Measurements from ENCODE around the gene HCK.

HCK gene

GRCh38 chr20:32052090-32052777 lies at the start of gene HCK:
Gene HCK (plus strand): TSS chr20:32052242.
- DNase-seq = no peak

GRCh38 chr20:32003325-32003724 lies 48.7 kb upstream of the HCK start:
- DNase-seq = no peak

- DNase-seq = no peak
These were observed 47.1 kb upstream of the HCK start for GRCh38 chr20:32004963-32005362.

GRCh38 chr20:32006053-32006452 lies 46.0 kb upstream of the HCK start:
- no peak for DNase-seq

GRCh38 chr20:32006841-32007786 lies 44.9 kb upstream of the HCK start:
- DNase-seq = no peak

GRCh38 chr20:32007787-32008616 lies 44.0 kb upstream of the HCK start:
- no peak for DNase-seq

GRCh38 chr20:32009564-32009963 lies 42.5 kb upstream of the HCK start:
- DNase-seq = no peak

- DNase-seq = no peak
These were observed 41.9 kb upstream of the HCK start, which contains the start of gene CCM2L for GRCh38 chr20:32010101-32010500. Gene CCM2L (plus strand): TSS chr20:32010438. CDS start chr20:32010455, 17 bp downstream.

- DNase-seq = no peak
These were observed 41.4 kb upstream of the HCK start for GRCh38 chr20:32010666-32011065.

- DNase-seq = no peak
These were observed 39.8 kb upstream of the HCK start for GRCh38 chr20:32012159-32012688.

- no peak for DNase-seq
These were observed 38.7 kb upstream of the HCK start for GRCh38 chr20:32013326-32013725.

- peak; percentile 94 for DNase-seq
These were observed 34.3 kb upstream of the HCK start for GRCh38 chr20:32017711-32018251.

GRCh38 chr20:32018269-32019155 lies 33.5 kb upstream of the HCK start:
- DNase-seq = peak; percentile 74

- DNase-seq = peak; percentile 6
These were observed 32.9 kb upstream of the HCK start for GRCh38 chr20:32019156-32019510.

- DNase-seq = no peak
These were observed 32.2 kb upstream of the HCK start for GRCh38 chr20:32019563-32020463.

- DNase-seq = no peak
These were observed 31.0 kb upstream of the HCK start for GRCh38 chr20:32021091-32021490.

GRCh38 chr20:32024683-32025295 lies 27.3 kb upstream of the HCK start:
- DNase-seq = no peak

GRCh38 chr20:32027643-32028042 lies 24.4 kb upstream of the HCK start:
- no peak for DNase-seq

GRCh38 chr20:32028647-32029372 lies 23.2 kb upstream of the HCK start:
- peak; percentile 29 for DNase-seq
